Upper lobe of left lung (tissue), 4 donors: ENCODE data around the gene NUFIP1.

Source experiments
- CTCF ChIP-seq, 6 experiments: fragments of 450-650 bp in 4 of 6; fragments of 200-600 bp in 2 of 6; sonication (generic) in 2 of 6; IDR thresholded peaks; one replicate each; pipeline ENCODE4 v1.5.1; 2016 to 2019; ENCODE audit warnings: antibody characterized with exemption in 6 of 6
- EP300 ChIP-seq, 4 donors: sonication (generic); formaldehyde crosslinking; IDR thresholded peaks; one replicate each; pipeline ENCODE4 v1.5.1; 2017; ENCODE audit warnings: antibody characterized with exemption in 4 of 4, control low read depth in 2 of 4
- POLR2A ChIP-seq, 4 donors: fragments of 450-650 bp; IDR thresholded peaks; one replicate each; pipeline ENCODE4 v1.5.1; 2016 to 2017; ENCODE audit warnings: antibody characterized with exemption in 4 of 4, mild to moderate bottlenecking in 2 of 4
- POLR2AphosphoS5 ChIP-seq, 2 donors: sonication (generic); formaldehyde crosslinking; IDR thresholded peaks; one replicate each; pipeline ENCODE4 v1.5.1; 2017; ENCODE audit warnings: antibody characterized with exemption in 2 of 2

GRCh38 chr13:44976949-44977583 lies 12.2 kb downstream of the NUFIP1 start:
- TF ChIP-seq POLR2AphosphoS5 (IDR thresholded peaks at IDR 0.05) (no peak), POLR2A (IDR thresholded peaks at IDR 0.05) (no peak), CTCF (IDR thresholded peaks at IDR 0.05) (no peak), EP300 (IDR thresholded peaks at IDR 0.05) (no peak)
